Esophagus squamous epithelium (tissue), 4 donors: Measurements from ENCODE around the gene MORN1.

Source experiments
- CTCF ChIP-seq, 6 experiments: fragments of 450-650 bp in 4 of 6; fragments of 200-600 bp in 2 of 6; sonication (generic) in 2 of 6; IDR thresholded peaks; one replicate each; pipeline ENCODE4 v1.5.1; 2016 to 2019; ENCODE audit warnings: antibody characterized with exemption in 6 of 6, mild to moderate bottlenecking in 4 of 6, moderate library complexity in 4 of 6
- POLR2A ChIP-seq, 4 donors: fragments of 450-650 bp; IDR thresholded peaks; one replicate each; pipeline ENCODE4 v1.6.1; 2017; ENCODE audit warnings: antibody characterized with exemption in 4 of 4, mild to moderate bottlenecking in 4 of 4, moderate library complexity in 3 of 4

- no peak for TF ChIP-seq CTCF (IDR thresholded peaks at IDR 0.05)
- no peak for TF ChIP-seq POLR2A (IDR thresholded peaks at IDR 0.05)
These were observed 75.5 kb downstream of the MORN1 start for GRCh38 chr1:2315674-2316450.
